HEK293 (cell line): Measurements from ENCODE around the gene NUTM2B.
"Not testable (repeated sequence)": the region's sequence is repeated elsewhere in the genome, so short reads cannot be mapped to it uniquely, and the experiment has no call there.

Source experiments
- ATF2 ChIP-seq: fragments of 450-650 bp; formaldehyde crosslinking; IDR thresholded peaks from 2 replicates; pipeline ENCODE4 v1.5.1; 2016; ENCODE audit warnings: missing biosample characterization, missing genetic modification characterization, low read depth
- BCL11A ChIP-seq: fragments of 450-650 bp; formaldehyde crosslinking; IDR thresholded peaks from 2 replicates; pipeline ENCODE4 v1.5.1; 2016; ENCODE audit warnings: low read depth, missing biosample characterization, missing genetic modification characterization
- CTCF ChIP-seq: fragments of 450-650 bp; formaldehyde crosslinking; IDR thresholded peaks from 2 replicates; pipeline ENCODE4 v1.5.1; 2016; ENCODE audit warnings: missing biosample characterization, missing genetic modification characterization
- KLF10 ChIP-seq: fragments of 450-650 bp; IDR thresholded peaks from 2 replicates; pipeline ENCODE4 v1.5.1; 2018; ENCODE audit warnings: missing biosample characterization, mild to moderate bottlenecking, missing genetic modification characterization
- PRDM4 ChIP-seq: fragments of 450-650 bp; formaldehyde crosslinking; IDR thresholded peaks from 2 replicates; pipeline ENCODE4 v1.5.1; 2017; ENCODE audit warnings: missing biosample characterization, missing genetic modification characterization
- TCF7L2 ChIP-seq: IDR thresholded peaks from 2 replicates; pipeline ENCODE4 v1.6.1; 2011; ENCODE audit warnings: low read depth, mild to moderate bottlenecking, inconsistent platforms, low read length, moderate library complexity, borderline replicate concordance
- ZBTB1 ChIP-seq: fragments of 450-650 bp; formaldehyde crosslinking; IDR thresholded peaks from 2 replicates; pipeline ENCODE4 v1.5.1; 2016; ENCODE audit warnings: missing biosample characterization, missing genetic modification characterization
- ZBTB49 ChIP-seq: fragments of 450-650 bp; formaldehyde crosslinking; IDR thresholded peaks from 2 replicates; pipeline ENCODE4 v1.5.1; 2016; ENCODE audit warnings: missing biosample characterization, missing genetic modification characterization, low read depth
- ZNF148 ChIP-seq: fragments of 450-650 bp; formaldehyde crosslinking; IDR thresholded peaks from 2 replicates; pipeline ENCODE4 v1.5.0; 2017; ENCODE audit warnings: missing biosample characterization, missing genetic modification characterization, borderline replicate concordance
- ZNF501 ChIP-seq: fragments of 450-650 bp; formaldehyde crosslinking; IDR thresholded peaks from 2 replicates; pipeline ENCODE4 v1.5.1; 2016; ENCODE audit warnings: missing biosample characterization, missing genetic modification characterization
- ZNF571 ChIP-seq: fragments of 450-650 bp; formaldehyde crosslinking; IDR thresholded peaks from 2 replicates; pipeline ENCODE4 v1.5.0; 2017; ENCODE audit warnings: missing biosample characterization, missing genetic modification characterization
- ZNF76 ChIP-seq: fragments of 450-650 bp; formaldehyde crosslinking; IDR thresholded peaks from 2 replicates; pipeline ENCODE4; 2016; ENCODE audit warnings: low read depth, missing biosample characterization, missing genetic modification characterization, borderline replicate concordance
- ZSCAN4 ChIP-seq: fragments of 450-650 bp; formaldehyde crosslinking; IDR thresholded peaks from 2 replicates; pipeline ENCODE4 v1.5.1; 2017; ENCODE audit warnings: missing biosample characterization, missing genetic modification characterization
- TF ChIP-seq, protein P1 (sequence below): fragments of 450-650 bp; formaldehyde crosslinking; IDR thresholded peaks from 2 replicates; pipeline ENCODE4 v1.5.1; 2016; ENCODE audit warnings: missing biosample characterization, missing genetic modification characterization

DNA sequence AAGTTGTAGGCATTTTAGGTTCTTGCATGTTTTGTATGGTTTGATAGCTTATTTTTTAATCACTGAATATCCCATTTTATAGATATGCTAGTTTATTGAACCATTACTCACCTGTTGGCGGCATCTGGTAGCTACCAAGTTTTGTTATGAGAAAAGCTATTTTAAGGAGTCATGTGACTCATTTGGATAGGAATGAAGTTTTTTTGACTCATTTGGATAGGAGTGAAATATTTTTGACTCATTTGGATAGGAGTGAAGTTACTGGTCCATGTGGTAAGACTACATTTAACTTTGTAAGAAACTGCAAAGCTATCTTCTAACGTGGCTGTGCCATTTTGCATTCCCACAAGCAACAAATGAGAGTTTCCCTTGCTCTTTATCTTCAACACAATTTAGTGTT lies 28.1 kb upstream of the NUTM2B start:
- not testable (repeated sequence) for TF ChIP-seq CTCF; ZBTB49 (tag by site-specific recombination); KLF10 (tag by site-specific recombination); ATF2; BCL11A (tag by site-specific recombination); ZNF148; ZNF571; ZNF501; ZBTB1; PRDM4; TCF7L2; ZNF76 (tag by site-specific recombination); ZSCAN4 (tag by site-specific recombination)
- TF ChIP-seq, protein P1, sequence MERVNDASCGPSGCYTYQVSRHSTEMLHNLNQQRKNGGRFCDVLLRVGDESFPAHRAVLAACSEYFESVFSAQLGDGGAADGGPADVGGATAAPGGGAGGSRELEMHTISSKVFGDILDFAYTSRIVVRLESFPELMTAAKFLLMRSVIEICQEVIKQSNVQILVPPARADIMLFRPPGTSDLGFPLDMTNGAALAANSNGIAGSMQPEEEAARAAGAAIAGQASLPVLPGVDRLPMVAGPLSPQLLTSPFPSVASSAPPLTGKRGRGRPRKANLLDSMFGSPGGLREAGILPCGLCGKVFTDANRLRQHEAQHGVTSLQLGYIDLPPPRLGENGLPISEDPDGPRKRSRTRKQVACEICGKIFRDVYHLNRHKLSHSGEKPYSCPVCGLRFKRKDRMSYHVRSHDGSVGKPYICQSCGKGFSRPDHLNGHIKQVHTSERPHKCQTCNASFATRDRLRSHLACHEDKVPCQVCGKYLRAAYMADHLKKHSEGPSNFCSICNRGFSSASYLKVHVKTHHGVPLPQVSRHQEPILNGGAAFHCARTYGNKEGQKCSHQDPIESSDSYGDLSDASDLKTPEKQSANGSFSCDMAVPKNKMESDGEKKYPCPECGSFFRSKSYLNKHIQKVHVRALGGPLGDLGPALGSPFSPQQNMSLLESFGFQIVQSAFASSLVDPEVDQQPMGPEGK (tag by site-specific recombination): not testable (repeated sequence)
